NOMO-1 (cell line): Measurements from ENCODE around the gene PAM.
"Not testable (repeated sequence)": the region's sequence is repeated elsewhere in the genome, so short reads cannot be mapped to it uniquely, and the experiment has no call there.

ENCODE experiments used
- DNase-seq, 2 experiments: peaks; one replicate each; lab custom pipeline; 2025; ENCODE audit not compliant: unreplicated experiment in 2 of 2; lab: John Stamatoyannopoulos, UW

PAM gene

DNA sequence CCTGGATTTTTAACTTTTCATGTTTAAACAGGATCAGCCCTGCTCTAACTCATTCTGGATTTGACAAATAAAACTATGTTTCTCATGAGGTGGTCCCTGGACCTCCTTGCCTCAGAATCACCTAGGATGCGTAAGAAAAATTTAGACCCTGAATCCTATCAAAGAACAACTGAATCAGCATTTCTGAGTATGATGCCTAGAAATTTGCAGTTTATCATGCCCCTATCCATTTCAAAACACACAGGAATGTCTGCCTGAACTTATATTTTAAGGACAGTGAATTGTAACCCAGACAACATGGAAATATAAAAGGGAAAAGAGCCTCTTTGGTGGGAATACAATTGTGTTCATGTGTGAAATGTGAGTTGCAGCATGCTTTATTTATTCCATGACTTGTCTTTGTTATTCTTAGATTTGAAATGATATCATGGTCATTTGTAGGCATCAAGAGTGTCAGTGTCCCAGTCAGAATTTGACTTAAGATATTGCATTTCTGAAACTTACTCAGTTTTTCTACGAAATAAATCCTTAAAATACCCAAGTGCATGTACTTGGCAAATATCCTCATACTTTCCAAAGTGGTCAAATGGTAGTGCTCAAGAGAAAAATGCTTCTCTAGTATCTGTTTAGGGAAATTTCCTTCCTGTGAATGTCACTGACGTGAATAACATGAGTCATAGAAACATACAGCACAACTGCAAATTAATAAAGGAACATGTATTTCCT, 220.5 kb downstream of the PAM start:
- DNase-seq = no peak

DNA sequence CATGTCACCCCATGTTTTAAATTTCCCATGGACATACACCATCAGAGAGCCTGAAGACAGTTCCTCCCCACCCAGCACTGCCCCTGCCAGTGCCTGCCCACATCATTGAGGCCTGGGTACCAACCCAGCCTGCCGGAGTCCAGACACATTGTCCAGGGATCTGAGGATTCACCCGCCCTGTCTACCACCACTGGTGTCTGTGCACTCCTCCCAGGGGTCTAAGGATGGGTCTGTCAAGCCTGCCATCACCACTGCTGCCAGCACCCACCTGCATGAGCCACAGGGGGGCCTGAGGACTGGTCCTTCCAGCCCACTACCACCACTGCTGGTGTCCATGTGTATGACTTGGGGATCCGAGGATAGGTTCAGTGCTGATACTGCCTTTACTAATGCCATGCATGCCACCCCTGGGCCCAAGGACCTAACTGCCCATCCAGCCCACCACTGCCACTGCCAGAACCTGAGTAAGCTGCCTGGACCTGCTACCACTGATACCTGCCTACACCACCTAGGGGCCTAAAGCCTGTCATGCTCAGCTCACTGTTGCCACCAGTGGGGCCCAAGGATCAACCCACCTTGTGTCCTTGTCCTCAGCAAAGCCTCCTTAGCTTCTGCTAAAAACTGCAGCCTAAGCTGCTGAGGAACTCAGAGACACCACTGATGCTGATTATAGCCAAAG, 227.0 kb downstream of the PAM start:
- no peak for DNase-seq

GRCh38 chr5:102986074-102986473, 231.0 kb downstream of the PAM start:
- DNase-seq = no peak

- DNase-seq = no peak
Measured at GRCh38 chr5:102988459-102988858, 233.4 kb downstream of the PAM start.

DNA sequence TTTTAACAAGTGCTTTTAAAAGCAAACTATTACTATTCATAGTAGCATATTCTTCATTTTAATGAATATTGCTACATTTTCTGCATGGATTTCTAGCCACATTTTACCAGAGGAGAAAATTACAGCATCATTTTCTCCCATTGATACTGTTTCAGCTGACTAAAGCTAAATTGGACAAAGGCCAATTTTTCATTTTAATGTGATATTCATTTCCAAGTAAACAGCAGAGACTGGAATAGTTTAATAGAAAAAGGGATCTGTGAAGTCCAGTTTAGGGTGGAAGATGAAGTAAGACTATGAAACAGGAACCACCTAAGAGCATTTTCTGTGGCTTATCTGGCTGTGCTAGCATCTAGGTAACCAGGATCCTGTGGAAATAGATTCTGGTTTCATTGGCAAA, 236.7 kb downstream of the PAM start:
- DNase-seq = peak in 1 of 2 experiments; percentile 8

DNA sequence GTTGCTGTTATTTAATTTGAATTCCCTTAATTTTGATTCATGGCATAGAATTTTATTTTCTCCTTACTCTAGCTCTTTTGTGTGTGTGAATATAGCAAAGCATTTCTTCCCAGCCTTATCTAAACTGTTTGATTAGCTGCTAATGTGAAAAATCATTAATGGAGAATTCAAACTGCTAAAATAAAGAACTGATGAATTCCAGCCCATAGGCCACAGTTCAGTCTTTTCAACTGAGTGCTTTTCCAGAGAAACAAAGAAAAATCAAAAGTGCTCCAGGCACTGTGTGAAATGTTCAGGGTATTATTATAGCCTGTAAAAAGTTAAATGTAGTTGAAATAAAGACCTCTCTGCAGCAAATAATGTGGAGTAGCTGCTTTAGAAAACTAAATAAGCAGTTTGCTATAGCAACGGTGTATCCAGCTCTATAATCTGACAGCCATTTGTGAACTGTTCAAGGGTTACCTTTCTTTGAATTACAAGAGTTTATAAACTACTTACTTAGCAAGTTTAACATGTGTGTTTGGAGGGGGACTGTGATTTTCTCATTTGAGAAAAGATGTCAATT, 241.0 kb downstream of the PAM start:
- no peak for DNase-seq

DNA sequence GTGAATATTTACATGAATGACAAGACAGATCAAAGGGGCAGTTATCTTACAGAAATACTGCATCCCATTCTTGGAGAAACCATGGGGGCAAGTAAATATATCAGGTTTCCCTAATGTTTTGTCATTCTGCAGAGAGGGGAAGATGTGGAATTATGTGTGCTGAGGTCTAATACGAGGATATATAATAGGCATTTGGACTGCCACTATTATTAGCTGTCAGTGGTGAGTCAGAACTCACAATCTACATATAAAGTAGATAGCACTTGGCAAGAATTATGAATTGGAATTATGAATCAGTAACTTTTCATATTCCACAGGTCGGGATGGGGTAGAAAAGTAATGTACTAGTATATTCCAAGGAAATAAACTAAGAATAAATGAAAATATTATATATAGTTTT, 243.1 kb downstream of the PAM start:
- no peak for DNase-seq

DNA sequence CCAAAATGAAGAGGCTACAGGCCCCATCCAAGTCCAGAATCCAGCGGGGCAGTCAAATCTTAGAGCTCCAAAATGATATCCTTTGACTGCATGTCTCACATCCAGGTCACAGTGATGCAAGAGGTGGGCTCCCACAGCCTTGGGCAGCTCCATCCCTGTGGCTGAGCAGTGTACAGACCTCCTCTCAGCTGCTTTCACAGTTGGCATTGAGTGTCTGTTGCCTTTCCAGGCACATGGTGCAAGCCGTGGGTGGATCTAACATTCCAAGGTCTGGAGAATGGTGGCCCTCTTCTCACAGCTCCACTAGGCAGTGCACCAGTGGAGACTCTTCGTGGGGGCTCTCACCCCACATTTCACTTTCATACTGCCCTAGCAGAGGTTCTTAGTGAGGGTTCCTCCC, 244.1 kb downstream of the PAM start:
- no peak for DNase-seq

DNA sequence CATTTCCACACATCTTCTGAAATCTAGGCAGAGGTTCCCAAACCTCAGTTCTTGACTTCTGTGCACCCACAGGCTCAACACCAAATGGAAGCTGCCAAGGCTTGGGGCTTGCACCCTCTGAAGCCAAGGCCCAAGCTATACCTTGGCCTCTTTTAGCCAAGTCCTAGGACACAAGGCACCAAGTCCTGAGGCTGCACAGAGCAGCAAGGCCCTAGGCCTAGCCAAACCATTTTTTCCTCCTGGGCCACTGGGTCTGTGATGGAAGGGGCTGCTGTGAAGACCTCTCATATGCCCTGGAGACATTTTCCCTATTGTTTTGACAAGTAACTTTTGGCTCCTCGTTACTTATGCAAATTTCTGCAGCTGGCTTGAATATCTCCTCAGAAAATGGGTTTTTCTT, 244.5 kb downstream of the PAM start:
- DNase-seq = not testable (repeated sequence)

DNA sequence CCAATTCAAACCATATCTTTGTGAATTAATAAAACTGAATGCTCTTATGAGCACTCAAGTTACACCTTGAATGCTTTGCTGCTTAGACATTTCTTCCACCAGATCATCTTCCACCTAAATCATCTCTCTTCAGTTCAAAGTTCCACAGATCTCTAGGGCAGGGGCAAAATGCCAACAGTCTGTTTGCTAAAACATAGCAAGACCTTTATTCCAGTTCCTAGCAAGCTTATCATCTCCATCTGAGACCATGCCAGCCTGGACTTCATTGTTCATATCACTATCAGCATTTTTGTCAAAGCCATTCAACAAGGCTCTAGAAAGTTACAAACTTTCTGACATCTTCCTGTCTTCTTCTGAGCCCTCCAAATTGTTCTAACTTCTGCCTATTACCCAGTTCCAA, 245.0 kb downstream of the PAM start:
- DNase-seq = no peak

GRCh38 chr5:103003872-103004271, 248.8 kb downstream of the PAM start:
- no peak for DNase-seq

DNA sequence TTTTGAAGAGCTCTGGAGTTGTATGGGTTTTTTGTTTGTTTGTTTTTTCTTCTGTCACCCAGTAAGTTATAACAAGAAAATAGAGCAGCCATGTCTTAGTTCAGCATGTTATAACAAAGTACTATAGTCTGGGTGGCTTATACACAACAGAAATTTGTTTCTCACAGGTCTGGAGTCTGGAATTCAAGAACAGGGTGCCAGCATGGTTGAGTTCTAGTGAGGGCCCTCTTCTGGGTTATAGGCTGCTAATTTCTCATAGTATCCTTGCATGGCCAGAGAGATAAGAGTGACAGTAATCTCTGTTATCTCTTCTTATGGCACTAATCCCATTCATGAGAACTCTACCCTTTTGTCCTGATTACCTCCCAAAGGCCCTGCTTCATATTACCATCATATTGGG, 250.2 kb downstream of the PAM start:
- no peak for DNase-seq

DNA sequence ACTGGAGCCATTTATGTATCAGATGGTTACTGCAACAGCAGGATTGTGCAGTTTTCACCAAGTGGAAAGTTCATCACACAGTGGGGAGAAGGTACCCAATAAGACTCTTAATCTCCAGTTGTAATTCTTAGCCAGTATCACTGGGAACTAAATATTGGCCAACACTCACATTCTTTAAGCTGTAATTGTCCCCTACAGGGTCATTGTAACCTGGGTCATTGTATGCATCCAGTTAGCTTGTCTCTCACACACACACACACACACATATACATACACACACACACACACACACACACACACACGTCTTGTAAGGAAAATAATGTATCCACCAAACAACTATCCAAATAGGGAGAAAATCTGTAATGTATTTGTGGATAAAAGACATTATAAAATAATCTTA, 251.8 kb downstream of the PAM start:
- no peak for DNase-seq

GRCh38 chr5:103010168-103010567, 255.1 kb downstream of the PAM start:
- DNase-seq = no peak

DNA sequence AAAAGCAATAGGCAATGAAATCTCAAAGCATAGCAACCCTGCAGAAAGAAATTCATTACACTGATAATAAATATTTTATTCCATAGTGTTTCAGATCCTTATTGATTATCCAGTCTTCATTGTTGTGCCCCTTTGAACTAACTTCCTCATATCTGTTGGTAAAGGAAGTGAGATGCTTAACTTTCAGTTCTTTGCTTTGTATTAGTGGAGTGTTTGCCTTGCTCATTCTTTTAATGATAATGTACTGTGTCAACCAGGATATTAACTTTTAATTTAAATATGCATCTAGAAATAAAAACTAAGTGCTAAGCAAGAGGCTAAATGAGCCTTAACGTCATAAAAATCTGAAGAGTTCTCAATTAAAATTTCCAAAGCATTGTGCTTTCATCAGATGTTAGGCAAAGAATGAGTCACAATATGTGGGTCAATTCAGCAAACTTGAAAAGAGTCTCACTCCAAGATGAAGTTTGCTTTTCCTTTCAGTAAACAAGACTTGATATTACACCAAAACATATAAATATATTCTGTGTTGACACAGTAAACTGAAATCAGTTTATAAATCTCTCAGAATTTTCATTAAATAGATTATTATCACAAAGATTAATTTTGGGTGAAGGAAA, 258.9 kb downstream of the PAM start:
- peak in 1 of 2 experiments; percentile 48 for DNase-seq

DNA sequence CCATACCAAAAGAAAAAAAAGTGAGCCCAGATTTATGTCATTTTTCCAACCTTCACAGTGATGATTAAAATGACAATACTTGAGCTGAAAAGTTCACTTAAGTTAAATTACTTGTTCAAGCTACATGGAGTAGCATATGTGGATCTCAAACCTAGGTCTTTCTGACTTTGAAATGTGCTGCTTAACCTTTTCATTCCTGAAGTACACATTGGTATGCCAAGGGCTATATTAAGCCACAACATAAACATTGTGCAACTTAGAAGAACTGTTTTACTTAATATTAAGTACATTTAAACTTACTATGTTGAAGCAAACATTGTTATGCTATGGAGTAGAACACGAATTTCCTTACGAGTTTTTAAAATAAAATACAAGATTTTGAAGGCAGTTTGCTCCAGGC, 259.9 kb downstream of the PAM start:
- DNase-seq = no peak

- no peak for DNase-seq
Measured at GRCh38 chr5:103016167-103016566, 261.1 kb downstream of the PAM start.

GRCh38 chr5:103019804-103020203, 264.7 kb downstream of the PAM start:
- peak; percentile 71 to 86 for DNase-seq

DNA sequence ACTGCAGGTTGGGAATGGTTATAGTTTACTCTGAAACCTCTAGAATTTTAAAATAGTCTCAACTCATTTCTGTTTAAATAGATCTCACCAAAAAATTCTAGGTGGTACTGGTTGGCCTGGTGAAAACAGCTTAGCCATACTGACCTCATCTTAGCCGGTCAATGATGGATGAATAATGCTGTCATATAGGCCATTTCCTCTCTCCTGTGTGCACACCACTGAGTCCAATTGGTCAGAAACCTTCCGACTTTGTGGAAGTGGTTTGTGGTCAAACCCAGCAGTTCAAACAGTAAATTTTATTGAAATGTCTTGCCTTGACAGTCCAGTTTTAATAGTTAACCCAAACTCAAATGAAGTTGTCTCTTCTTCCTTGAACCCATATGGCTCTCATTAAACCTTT, 266.2 kb downstream of the PAM start:
- DNase-seq = peak; percentile 45 to 83

DNA sequence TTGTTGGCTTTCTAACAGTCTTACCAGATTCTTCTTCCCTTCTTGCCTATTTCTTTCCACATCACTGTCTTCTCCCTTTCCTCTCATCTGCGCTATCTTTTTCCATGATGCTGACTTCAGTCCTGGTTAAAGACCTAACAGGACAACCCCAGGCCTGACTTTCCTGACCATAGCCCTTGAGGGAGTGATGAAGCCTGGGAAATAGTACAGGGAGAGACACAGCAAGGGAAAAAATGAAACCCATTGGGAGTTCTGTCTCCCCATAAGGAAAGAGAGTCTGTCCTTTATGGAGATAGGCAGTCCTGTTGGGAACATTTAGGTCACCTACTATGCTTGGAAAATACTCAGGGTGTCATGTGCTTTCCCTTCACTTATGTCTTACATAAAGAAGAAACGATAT, 272.2 kb downstream of the PAM start:
- no peak for DNase-seq

- no peak for DNase-seq
Measured at GRCh38 chr5:103031607-103032006, 276.5 kb downstream of the PAM start.

DNA sequence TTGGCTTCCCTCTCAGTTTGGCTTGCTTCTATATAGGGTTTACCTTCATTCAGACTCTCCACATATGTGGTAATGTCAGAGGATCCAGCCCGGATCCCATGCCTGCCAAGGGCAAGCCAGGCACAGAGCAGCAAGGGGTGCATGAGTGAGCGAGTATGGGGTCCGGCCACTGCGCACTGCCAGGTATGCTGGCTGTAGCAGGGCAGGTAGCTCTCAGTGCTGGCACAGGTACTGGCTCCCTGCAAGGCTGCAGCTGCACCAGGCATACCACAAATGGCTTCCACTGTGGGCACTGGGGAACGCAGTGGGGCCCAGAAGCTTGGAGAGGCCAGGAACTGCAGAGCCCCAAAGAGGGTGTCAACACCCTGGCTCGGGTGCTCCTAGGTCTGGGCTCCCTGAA, 278.6 kb downstream of the PAM start:
- DNase-seq = no peak
